ENCODE results near the gene JADE3. TPM values are rescaled to one million over a fixed set of nuclear protein-coding genes. Genes with fewer than 3 reads are reported as not detected.
A peak's percentile ranks its signal among the peaks of the same experiment; 100 is the strongest.

The JADE3 gene
- polyA plus RNA-seq, 6 donors from 2014 or later = 0.71 to 3.9 (median 3.4) TPM; not detected in 1

GRCh38 chrX:46912603-46913491, 626 bp downstream of the JADE3 start:
- Mint-ChIP-seq H3K27me3 (no peaks in the 10 kb centered on the region), H3K4me1 (peaks cover 11 to 25% (median 17%) of the 10 kb centered on the region in 3 donors), H3K27ac (peak overlapping the region in 3 of 6 donors; percentile 52 to 82 (median 69))

GRCh38 chrX:46913667-46914066, 1.4 kb downstream of the JADE3 start:
- H3K4me1 Mint-ChIP-seq = peaks cover 11 to 25% (median 18%) of the 10 kb centered on the region in 3 donors
- DNase-seq (no peak), ATAC-seq (ENCODE audit: low read depth in 2 of 2) (no peak)
- H3K4me3 Mint-ChIP-seq = peak overlapping the region; percentile 80 to 94 (median 88)
- H3K36me3 Mint-ChIP-seq = no peaks in the 10 kb centered on the region
- H3K9me3 Mint-ChIP-seq = peaks cover 0 to 2% (median 0%) of the 10 kb centered on the region in 7 donors
- peak overlapping the region in 4 of 6 donors; percentile 54 to 82 (median 73) for H3K27ac Mint-ChIP-seq
- H3K27me3 Mint-ChIP-seq = no peaks in the 10 kb centered on the region

More at GRCh38 chrX:46912603-46913491, 626 bp downstream of the JADE3 start:
- DNase-seq (peak; percentile 58), ATAC-seq (ENCODE audit: low read depth in 2 of 2) (peak; percentile 78 to 79)
- Mint-ChIP-seq H3K4me3 (peak overlapping the region; percentile 80 to 94 (median 89)), H3K36me3 (no peaks in the 10 kb centered on the region), H3K9me3 (peaks cover 0 to 2% (median 0%) of the 10 kb centered on the region in 7 donors)

- ATAC-seq (ENCODE audit: low read depth in 2 of 2) (no peak), DNase-seq (no peak)
- Mint-ChIP-seq H3K27ac (no peak overlapping the region), H3K36me3 (peaks cover 0 to 7% of the 10 kb centered on the region in 2 donors), H3K9me3 (peaks cover 0 to 11% (median 2%) of the 10 kb centered on the region in 7 donors), H3K4me1 (peaks cover 11 to 25% (median 13%) of the 10 kb centered on the region in 3 donors), H3K4me3 (peak overlapping the region in 1 of 8 donors; percentile 89), H3K27me3 (no peaks in the 10 kb centered on the region)
Measured at GRCh38 chrX:46916273-46916672, 4.1 kb downstream of the JADE3 start.

- ATAC-seq (ENCODE audit: low read depth in 2 of 2) = no peak
- Mint-ChIP-seq H3K4me1 (peaks cover 9 to 27% (median 11%) of the 10 kb centered on the region in 3 donors), H3K27ac (peak overlapping the region in 2 of 6 donors; percentile 8 to 36), H3K27me3 (no peaks in the 10 kb centered on the region), H3K9me3 (peaks cover 0 to 11% (median 2%) of the 10 kb centered on the region in 7 donors), H3K36me3 (peaks cover 0 to 7% of the 10 kb centered on the region in 2 donors), H3K4me3 (no peak overlapping the region)
- DNase-seq = no peak
Measured at GRCh38 chrX:46917622-46918021, 5.4 kb downstream of the JADE3 start.

GRCh38 chrX:46918434-46918833, 6.2 kb downstream of the JADE3 start:
- no peaks in the 10 kb centered on the region for H3K27me3 Mint-ChIP-seq
- no peak overlapping the region for H3K4me3 Mint-ChIP-seq
- ATAC-seq (ENCODE audit: low read depth in 2 of 2) (no peak), DNase-seq (no peak)
- no peak overlapping the region for H3K27ac Mint-ChIP-seq
- H3K9me3 Mint-ChIP-seq = peaks cover 0 to 11% (median 2%) of the 10 kb centered on the region in 7 donors
- peaks cover 0 to 7% of the 10 kb centered on the region in 2 donors for H3K36me3 Mint-ChIP-seq
- peaks cover 9 to 27% (median 11%) of the 10 kb centered on the region in 3 donors for H3K4me1 Mint-ChIP-seq

- no peaks in the 10 kb centered on the region for H3K27me3 Mint-ChIP-seq
- no peak overlapping the region for H3K27ac Mint-ChIP-seq
Measured at GRCh38 chrX:46920235-46920634, 8.0 kb downstream of the JADE3 start.

GRCh38 chrX:46922611-46923010, 10.4 kb downstream of the JADE3 start:
- peak overlapping the region in 2 of 6 donors; percentile 7 to 36 for H3K27ac Mint-ChIP-seq
- no peak for DNase-seq
- no peak for ATAC-seq (ENCODE audit: low read depth in 2 of 2)
- no peak overlapping the region for H3K4me3 Mint-ChIP-seq
- H3K36me3 Mint-ChIP-seq = peaks cover 0 to 7% of the 10 kb centered on the region in 2 donors
- H3K9me3 Mint-ChIP-seq = peaks cover 0 to 11% (median 2%) of the 10 kb centered on the region in 7 donors
- H3K27me3 Mint-ChIP-seq = no peaks in the 10 kb centered on the region
- H3K4me1 Mint-ChIP-seq = peaks cover 0 to 4% (median 4%) of the 10 kb centered on the region in 3 donors

More at GRCh38 chrX:46920235-46920634, 8.0 kb downstream of the JADE3 start:
- ATAC-seq (ENCODE audit: low read depth in 2 of 2) = no peak
- peaks cover 3 to 13% (median 9%) of the 10 kb centered on the region in 3 donors for H3K4me1 Mint-ChIP-seq
- H3K36me3 Mint-ChIP-seq = peaks cover 0 to 7% of the 10 kb centered on the region in 2 donors
- no peak for DNase-seq
- peaks cover 0 to 11% (median 2%) of the 10 kb centered on the region in 7 donors for H3K9me3 Mint-ChIP-seq
- no peak overlapping the region for H3K4me3 Mint-ChIP-seq

GRCh38 chrX:46927718-46928117, 15.5 kb downstream of the JADE3 start:
- Mint-ChIP-seq H3K4me3 (no peak overlapping the region), H3K27me3 (no peaks in the 10 kb centered on the region), H3K9me3 (peaks cover 0 to 1% (median 0%) of the 10 kb centered on the region in 7 donors), H3K4me1 (peaks cover 0 to 14% (median 5%) of the 10 kb centered on the region in 3 donors), H3K36me3 (no peaks in the 10 kb centered on the region), H3K27ac (no peak overlapping the region)
- DNase-seq (no peak), ATAC-seq (ENCODE audit: low read depth in 2 of 2) (no peak)

GRCh38 chrX:46929439-46930261, 17.4 kb downstream of the JADE3 start:
- ATAC-seq (ENCODE audit: low read depth in 2 of 2) (no peak), DNase-seq (no peak)
- H3K36me3 Mint-ChIP-seq = no peaks in the 10 kb centered on the region
- H3K27me3 Mint-ChIP-seq = no peaks in the 10 kb centered on the region
- no peak overlapping the region for H3K4me3 Mint-ChIP-seq
- H3K27ac Mint-ChIP-seq = no peak overlapping the region
- peaks cover 0 to 21% (median 13%) of the 10 kb centered on the region in 3 donors for H3K4me1 Mint-ChIP-seq
- peaks cover 0 to 1% (median 0%) of the 10 kb centered on the region in 7 donors for H3K9me3 Mint-ChIP-seq

GRCh38 chrX:46935295-46935694, 23.1 kb downstream of the JADE3 start:
- H3K27ac Mint-ChIP-seq = peak overlapping the region in 2 of 6 donors; percentile 48 to 92
- no peak for ATAC-seq (ENCODE audit: low read depth in 2 of 2)
- no peaks in the 10 kb centered on the region for H3K27me3 Mint-ChIP-seq
- DNase-seq = no peak
- H3K36me3 Mint-ChIP-seq = no peaks in the 10 kb centered on the region
- peak overlapping the region in 3 of 8 donors; percentile 16 to 59 (median 55) for H3K4me3 Mint-ChIP-seq
- H3K9me3 Mint-ChIP-seq = peaks cover 0 to 12% (median 9%) of the 10 kb centered on the region in 7 donors
- peaks cover 7 to 34% (median 23%) of the 10 kb centered on the region in 3 donors for H3K4me1 Mint-ChIP-seq

GRCh38 chrX:46938589-46938988, 26.4 kb downstream of the JADE3 start:
- H3K27ac Mint-ChIP-seq = no peak overlapping the region
- peaks cover 0 to 12% (median 9%) of the 10 kb centered on the region in 7 donors for H3K9me3 Mint-ChIP-seq
- peaks cover 13 to 39% (median 26%) of the 10 kb centered on the region in 3 donors for H3K4me1 Mint-ChIP-seq
- peaks cover 0 to 4% of the 10 kb centered on the region in 2 donors for H3K36me3 Mint-ChIP-seq
- ATAC-seq (ENCODE audit: low read depth in 2 of 2) (no peak), DNase-seq (no peak)
- H3K27me3 Mint-ChIP-seq = no peaks in the 10 kb centered on the region
- H3K4me3 Mint-ChIP-seq = no peak overlapping the region

- H3K27ac Mint-ChIP-seq = no peak overlapping the region
- DNase-seq (no peak), ATAC-seq (ENCODE audit: low read depth in 2 of 2) (no peak)
- peaks cover 0 to 12% (median 9%) of the 10 kb centered on the region in 7 donors for H3K9me3 Mint-ChIP-seq
- H3K4me3 Mint-ChIP-seq = no peak overlapping the region
- H3K27me3 Mint-ChIP-seq = no peaks in the 10 kb centered on the region
- peaks cover 31 to 50% (median 44%) of the 10 kb centered on the region in 3 donors for H3K4me1 Mint-ChIP-seq
- H3K36me3 Mint-ChIP-seq = peaks cover 0 to 4% of the 10 kb centered on the region in 2 donors
Measured at GRCh38 chrX:46941341-46941740, 29.1 kb downstream of the JADE3 start.

- Mint-ChIP-seq H3K4me1 (peaks cover 10 to 48% (median 13%) of the 10 kb centered on the region in 3 donors), H3K27ac (peak overlapping the region in 5 of 6 donors; percentile 12 to 71 (median 36)), H3K36me3 (no peaks in the 10 kb centered on the region), H3K4me3 (peak overlapping the region in 5 of 8 donors; percentile 3 to 60 (median 45)), H3K27me3 (no peaks in the 10 kb centered on the region), H3K9me3 (no peaks in the 10 kb centered on the region)
- ATAC-seq (ENCODE audit: low read depth in 2 of 2) (peak; percentile 67 to 78), DNase-seq (no peak)
Measured at GRCh38 chrX:46953137-46953527, 40.9 kb downstream of the JADE3 start.

All from naive B cell (primary cell).